ENCODE measurements around the gene SYTL1. TPM values are rescaled to one million over a fixed set of nuclear protein-coding genes. Genes with fewer than 3 reads are reported as not detected.

Gene SYTL1
- total RNA-seq, 1 experiment from 2014 or later = 75.9 TPM

DNA sequence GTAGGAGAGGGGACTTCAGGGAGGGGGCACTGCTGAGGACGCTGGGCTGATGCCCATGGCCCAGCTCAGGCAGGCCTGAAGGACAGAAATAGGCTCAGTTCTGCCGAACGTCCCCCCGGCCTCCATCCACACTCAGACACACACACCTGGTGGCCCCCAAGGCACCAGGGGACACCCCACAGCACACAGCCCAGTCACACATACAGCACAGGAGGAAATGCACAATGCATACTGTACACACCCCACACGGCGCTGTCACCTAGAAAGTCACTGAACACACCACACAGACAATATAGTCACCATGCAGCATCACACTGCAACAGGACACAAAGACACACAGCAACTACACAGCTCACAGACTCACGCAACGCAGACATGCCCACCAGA, 562 bp downstream of the SYTL1 start:
- H3K9me3 ChIP-seq (ENCODE audit: control insufficient read depth in 1 of 2, insufficient read depth in 1 of 2, low read depth in 1 of 2, low read length in 2 of 2) = no peaks in the 10 kb centered on the region
- H3K9me2 ChIP-seq (ENCODE audit: insufficient read depth) = no peaks in the 10 kb centered on the region
- intact Hi-C loops (cut with micrococcal nuclease) = no loop called here
- BruUV-seq (replicated peaks) = TSS peak; percentile 85
- no peaks in the 10 kb centered on the region for H4K20me1 ChIP-seq (ENCODE audit: insufficient read depth)
- peaks cover 21% of the 10 kb centered on the region; the same call in 1 of the 2 replicates for H3K79me2 ChIP-seq (ENCODE audit: insufficient read depth, low read length)
- H3K4me2 ChIP-seq (ENCODE audit: low read length) = peak overlapping the region; percentile 95
- ChIA-PET POLR2A (interaction anchor here (0.6 to 2.8 kb wide), 6 partner anchors 8 to 227 kb away, joined by 3 to 10 read pairs (median 4); no protein-coding TSS in a partner anchor), RAD21 (ENCODE audit: low non-redundant PET in 1 of 2, low total read pairs in 2 of 2, uncharacterized antibody in 2 of 2, unreplicated experiment in 2 of 2) (interaction anchor here in 1 of 2 experiments (1.9 kb wide), 1 partner anchor 16 kb away, joined by 5 read pairs; no protein-coding TSS in a partner anchor), CTCF (interaction anchor here (0.7 to 2.2 kb wide), 5 partner anchors 10 to 49 kb away, joined by 3 to 13 read pairs (median 5); partner anchors contain the start of gene MAP3K6)
- DNase-seq (ENCODE audit: low read depth, low spot score) (no peak), ATAC-seq (peak; percentile 24)
- TF ChIP-seq ZNF274 (IDR thresholded peaks at IDR 0.05; ENCODE audit: low read depth, low read length) = no peak
- TF ChIP-seq POLR2AphosphoS5 (IDR thresholded peaks at IDR 0.05; ENCODE audit: low read depth, low read length) = no peak
- no peak for TF ChIP-seq ZFX (IDR thresholded peaks at IDR 0.05)
- no peak for TF ChIP-seq CEBPB (IDR thresholded peaks at IDR 0.05; ENCODE audit: low read depth)
- TF ChIP-seq FOSL1 (IDR thresholded peaks at IDR 0.05; ENCODE audit: low read depth) = no peak
- peak overlapping the region; percentile 80 to 91 for H3K4me3 ChIP-seq (replicated peaks in 1 of 2; ENCODE audit: low read depth in 1 of 2, low read length in 2 of 2)
- H3K27ac ChIP-seq (ENCODE audit: low read depth, low read length) = peak overlapping the region; percentile 95
- no peaks in the 10 kb centered on the region for H3K36me3 ChIP-seq (ENCODE audit: control insufficient read depth in 1 of 2, insufficient read depth in 2 of 2, low read length in 2 of 2)
- no peaks in the 10 kb centered on the region for H3K27me3 ChIP-seq (ENCODE audit: insufficient read depth, low read length)
- no peak overlapping the region for H2AFZ ChIP-seq (ENCODE audit: low read depth, low read length, poor library complexity, severe bottlenecking)
- peak overlapping the region; percentile 75 for H3K9ac ChIP-seq (ENCODE audit: low read length)
- H3K4me1 ChIP-seq (ENCODE audit: control insufficient read depth in 1 of 2, insufficient read depth in 2 of 2, low read length in 2 of 2) = peaks cover 31 to 68% of the 10 kb centered on the region in 2 experiments

DNA sequence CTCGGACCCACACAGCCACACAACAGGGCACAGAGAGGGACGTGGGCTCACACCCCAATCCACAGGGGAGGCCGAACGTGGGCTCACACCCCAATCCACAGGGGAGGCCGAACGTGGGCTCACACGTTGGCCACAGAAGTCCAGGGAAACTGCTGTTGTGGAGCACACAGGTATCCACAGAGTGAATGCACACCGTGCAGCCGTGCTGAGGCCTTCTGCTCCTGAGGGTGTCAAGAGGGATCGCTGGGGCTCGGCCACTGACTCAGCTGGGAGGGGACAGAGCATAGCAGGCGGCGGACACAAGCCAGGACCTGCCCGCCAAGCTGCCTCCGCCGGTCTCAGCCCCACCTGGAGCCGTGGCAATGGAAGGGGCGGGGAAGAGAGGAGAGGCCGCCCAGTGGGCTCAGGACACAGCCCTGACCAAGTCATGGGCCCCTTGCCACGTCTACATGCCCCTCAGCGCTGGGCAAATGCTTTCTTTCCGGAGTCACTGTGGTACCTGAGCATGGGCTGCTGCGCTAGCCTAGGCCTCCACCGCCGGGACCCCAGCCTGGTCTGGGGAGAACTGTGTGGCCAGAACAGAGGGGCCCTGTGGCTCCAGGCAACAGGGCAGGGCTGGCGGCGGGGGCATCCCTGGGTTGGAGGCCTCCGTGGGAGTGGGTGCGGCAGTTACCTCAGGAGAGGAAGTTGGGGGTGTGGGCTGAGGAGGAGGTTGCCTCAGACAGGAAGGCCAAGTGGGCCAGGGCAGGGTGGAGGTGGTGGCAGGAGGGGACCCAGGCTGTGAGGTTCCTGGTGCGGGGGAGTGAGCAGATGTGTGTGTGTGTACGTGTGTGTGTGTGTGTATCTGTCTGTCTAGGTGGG, 1.2 kb downstream of the SYTL1 start:
- no peaks in the 10 kb centered on the region for H4K20me1 ChIP-seq (ENCODE audit: insufficient read depth)
- ChIA-PET CTCF (interaction anchor here (0.7 to 2.2 kb wide), 3 partner anchors 11 to 45 kb away, joined by 3 to 7 read pairs (median 4); no protein-coding TSS in a partner anchor), RAD21 (ENCODE audit: low non-redundant PET in 1 of 2, low total read pairs in 2 of 2, uncharacterized antibody in 2 of 2, unreplicated experiment in 2 of 2) (interaction anchor here in 1 of 2 experiments (1.9 kb wide), 1 partner anchor 15 kb away, joined by 5 read pairs; no protein-coding TSS in a partner anchor), POLR2A (interaction anchor here (1.1 to 2.8 kb wide), 4 partner anchors 9 to 24 kb away, joined by 3 to 10 read pairs (median 4); partner anchors contain the start of gene MAP3K6)
- H3K36me3 ChIP-seq (ENCODE audit: control insufficient read depth in 1 of 2, insufficient read depth in 2 of 2, low read length in 2 of 2) = no peaks in the 10 kb centered on the region
- intact Hi-C loops (cut with micrococcal nuclease) = no loop called here
- no peak for DNase-seq (ENCODE audit: low read depth, low spot score)
- TF ChIP-seq TCF7L2 (IDR thresholded peaks at IDR 0.05; ENCODE audit: borderline replicate concordance, extremely low read depth, insufficient read depth, insufficient read length) (no peak), ZFX (IDR thresholded peaks at IDR 0.05) (peak; percentile 64), YY1 (IDR thresholded peaks at IDR 0.05; ENCODE audit: extremely low read depth, insufficient replicate concordance, low read depth, low read length) (peak; percentile 35), POLR2AphosphoS5 (IDR thresholded peaks at IDR 0.05; ENCODE audit: low read depth, low read length) (peak; percentile 75)
- ATAC-seq = peak; percentile 63
- peak overlapping the region; percentile 80 to 91 for H3K4me3 ChIP-seq (replicated peaks in 1 of 2; ENCODE audit: low read depth in 1 of 2, low read length in 2 of 2)
- H3K9ac ChIP-seq (ENCODE audit: low read length) = peak overlapping the region; percentile 75
- H3K79me2 ChIP-seq (ENCODE audit: insufficient read depth, low read length) = peaks cover 21% of the 10 kb centered on the region; the same call in 1 of the 2 replicates
- H3K4me1 ChIP-seq (ENCODE audit: control insufficient read depth in 1 of 2, insufficient read depth in 2 of 2, low read length in 2 of 2) = peaks cover 37 to 74% of the 10 kb centered on the region in 2 experiments
- peak overlapping the region; percentile 95 for H3K27ac ChIP-seq (ENCODE audit: low read depth, low read length)
- H3K9me2 ChIP-seq (ENCODE audit: insufficient read depth) = no peaks in the 10 kb centered on the region
- no peaks in the 10 kb centered on the region for H3K9me3 ChIP-seq (ENCODE audit: control insufficient read depth in 1 of 2, insufficient read depth in 1 of 2, low read depth in 1 of 2, low read length in 2 of 2)
- H2AFZ ChIP-seq (ENCODE audit: low read depth, low read length, poor library complexity, severe bottlenecking) = no peak overlapping the region
- no peaks in the 10 kb centered on the region for H3K27me3 ChIP-seq (ENCODE audit: insufficient read depth, low read length)
- BruUV-seq (replicated peaks) = no TSS peak
- peak overlapping the region; percentile 95 for H3K4me2 ChIP-seq (ENCODE audit: low read length)
